HEK293T (cell line): ENCODE results near the gene DDX47.
"Not testable (repeated sequence)": the region's sequence is repeated elsewhere in the genome, so short reads cannot be mapped to it uniquely, and the experiment has no call there.

Source experiments
- CTCF ChIA-PET: fragments of 350-600 bp; formaldehyde crosslinking; extraction: SDS; loops from one replicate; lab custom pipeline; 2021; ENCODE audit warnings: antibody characterized with exemption, inconsistent platforms; lab: Yijun Ruan, JAX
- POLR2A ChIA-PET: fragments of 350-600 bp; formaldehyde crosslinking; extraction: SDS; loops from one replicate; lab custom pipeline; 2020; ENCODE audit warnings: antibody characterized with exemption, inconsistent platforms; lab: Yijun Ruan, JAX
- DNase-seq: peaks from one replicate; pipeline ENCODE4 v3.0.0; 2012; ENCODE audit warnings: mixed read lengths; ENCODE audit errors: extremely low spot score
- ARNT ChIP-seq: fragments of 450-650 bp; IDR thresholded peaks from 2 replicates; pipeline ENCODE4 v1.6.1; 2017; ENCODE audit warnings: mild to moderate bottlenecking
- BHLHE40 ChIP-seq: fragments of 450-650 bp; IDR thresholded peaks from 2 replicates; pipeline ENCODE4 v1.6.1; 2016; ENCODE audit warnings: mild to moderate bottlenecking, moderate library complexity, borderline replicate concordance
- CTBP1 ChIP-seq: fragments of 450-650 bp; IDR thresholded peaks from 2 replicates; pipeline ENCODE4 v1.6.1; 2016; ENCODE audit warnings: borderline replicate concordance
- ELF4 ChIP-seq: fragments of 450-650 bp; IDR thresholded peaks from 2 replicates; pipeline ENCODE4 v1.6.1; 2017; ENCODE audit warnings: antibody characterized with exemption
- FOXA1 ChIP-seq: fragments of 450-650 bp; IDR thresholded peaks from 2 replicates; pipeline ENCODE4 v1.6.1; 2016; ENCODE audit warnings: mild to moderate bottlenecking
- FOXK2 ChIP-seq: fragments of 450-650 bp; IDR thresholded peaks from 2 replicates; pipeline ENCODE4 v1.6.1; 2016; ENCODE audit warnings: mild to moderate bottlenecking
- FOXM1 ChIP-seq: fragments of 450-650 bp; IDR thresholded peaks from 2 replicates; pipeline ENCODE4 v1.6.1; 2017; ENCODE audit warnings: mild to moderate bottlenecking, borderline replicate concordance
- HDGF ChIP-seq: fragments of 450-650 bp; IDR thresholded peaks from 2 replicates; pipeline ENCODE4 v1.6.1; 2017; ENCODE audit warnings: antibody characterized with exemption, borderline replicate concordance
- L3MBTL2 ChIP-seq: fragments of 450-650 bp; conservative IDR thresholded peaks from 2 replicates; pipeline ENCODE4 v1.6.1; 2016; ENCODE audit warnings: mild to moderate bottlenecking
- LEF1 ChIP-seq: fragments of 450-650 bp; IDR thresholded peaks from 2 replicates; pipeline ENCODE4 v1.6.1; 2017; ENCODE audit warnings: mild to moderate bottlenecking, borderline replicate concordance
- NFRKB ChIP-seq: fragments of 450-650 bp; IDR thresholded peaks from 2 replicates; pipeline ENCODE4 v1.6.1; 2016; ENCODE audit warnings: mild to moderate bottlenecking, moderate library complexity
- PKNOX1 ChIP-seq: fragments of 450-650 bp; IDR thresholded peaks from 2 replicates; pipeline ENCODE4 v1.6.1; 2016
- SP1 ChIP-seq: fragments of 450-650 bp; IDR thresholded peaks from 2 replicates; pipeline ENCODE4 v1.6.1; 2017
- SUZ12 ChIP-seq: fragments of 450-650 bp; IDR thresholded peaks from 2 replicates; pipeline ENCODE4 v1.6.1; 2016; ENCODE audit warnings: mild to moderate bottlenecking
- TARDBP ChIP-seq: fragments of 450-650 bp; IDR thresholded peaks from 2 replicates; pipeline ENCODE4 v1.6.1; 2016
- ZNF384 ChIP-seq: fragments of 450-650 bp; IDR thresholded peaks from 2 replicates; pipeline ENCODE4 v1.6.1; 2016

The DDX47 gene

DNA sequence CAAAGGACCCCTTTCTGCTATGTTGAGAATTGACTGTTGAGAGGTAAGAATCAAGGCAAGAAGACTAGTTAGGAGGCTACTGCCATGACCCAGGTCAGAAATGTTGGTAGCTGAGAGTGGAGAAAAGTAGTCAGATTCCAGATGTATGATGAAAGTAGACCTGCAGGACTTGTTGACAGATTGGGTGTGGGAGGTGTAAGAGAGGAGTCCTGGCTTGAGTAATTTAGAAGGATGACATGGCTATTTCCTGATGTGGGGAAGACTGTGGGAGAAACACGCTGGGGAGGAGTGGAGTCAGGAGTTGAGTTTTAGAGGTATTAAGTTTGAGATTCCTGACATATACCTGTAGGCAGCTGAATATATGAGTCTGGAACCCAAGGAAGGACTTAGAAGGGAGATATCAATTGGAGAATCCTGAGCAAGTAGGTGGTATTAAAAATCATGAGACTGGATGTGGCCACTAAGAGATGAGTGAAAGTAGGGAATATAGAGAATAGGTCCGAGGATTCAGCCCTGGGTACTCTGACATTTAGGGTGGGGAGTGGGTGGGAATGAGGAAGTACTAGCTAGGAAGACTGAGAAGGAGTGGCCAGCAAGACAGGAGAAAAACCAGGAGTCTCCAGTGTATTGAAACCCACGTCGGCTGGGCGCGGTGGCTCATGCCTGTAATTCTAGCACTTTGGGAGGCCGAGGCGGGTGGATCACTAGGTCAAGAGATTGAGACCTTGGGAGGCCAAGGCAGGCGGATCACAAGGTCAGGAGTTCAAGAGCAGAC, 12.6 kb upstream of the DDX47 start:
- CTCF ChIA-PET, result interaction anchor here (1.6 to 3.5 kb wide), 2 partner anchors 11 to 12 kb away, joined by 4 to 7 read pairs; no protein-coding TSS in a partner anchor
- POLR2A ChIA-PET, result no interaction called here
- DNase-seq, result no peak
- no peak for TF ChIP-seq FOXK2
- TF ChIP-seq FOXA1, result no peak
- no peak for TF ChIP-seq BHLHE40

GRCh38 chr12:12801656-12802055, 11.5 kb upstream of the DDX47 start:
- CTCF ChIA-PET, result interaction anchor here (1.6 kb wide), 1 partner anchor 11 kb away, joined by 4 read pairs; no protein-coding TSS in a partner anchor
- DNase-seq, POLR2A ChIA-PET: not testable (repeated sequence)

GRCh38 chr12:12803186-12803585, 10.0 kb upstream of the DDX47 start:
- DNase-seq, result peak; percentile 41
- POLR2A ChIA-PET, result interaction anchor here (0.6 to 1.2 kb wide), 2 partner anchors 14 to 16 kb away, joined by 3 to 5 read pairs; no protein-coding TSS in a partner anchor
- CTCF ChIA-PET, result interaction anchor here (1.8 to 2.2 kb wide), 2 partner anchors 9 to 16 kb away, joined by 5 to 13 read pairs; partner anchors contain the start of gene DDX47
- TF ChIP-seq TARDBP, result no peak
- no peak for TF ChIP-seq FOXM1
- TF ChIP-seq FOXK2, result no peak
- TF ChIP-seq SP1, result no peak
- no peak for TF ChIP-seq ZNF384
- TF ChIP-seq CTBP1, result no peak
- TF ChIP-seq ELF4, result no peak
- no peak for TF ChIP-seq HDGF
- no peak for TF ChIP-seq SUZ12
- TF ChIP-seq LEF1, result no peak
- no peak for TF ChIP-seq NFRKB
- TF ChIP-seq FOXA1, result no peak

- TF ChIP-seq PKNOX1 (no peak), HDGF (no peak), FOXK2 (no peak), CTBP1 (no peak), TARDBP (no peak), LEF1 (no peak), FOXM1 (no peak), SUZ12 (no peak), FOXA1 (no peak), L3MBTL2 (no peak), SP1 (no peak), NFRKB (no peak), ZNF384 (no peak), BHLHE40 (no peak), ELF4 (no peak), ARNT (no peak)
- DNase-seq, result no peak
- ChIA-PET CTCF (interaction anchor here (0.7 to 2.2 kb wide), 4 partner anchors 8 to 452 kb away, joined by 3 to 13 read pairs (median 4); partner anchors contain the start of gene DDX47), POLR2A (no interaction called here)
These were observed 9.1 kb upstream of the DDX47 start for GRCh38 chr12:12804011-12804410.

DNA sequence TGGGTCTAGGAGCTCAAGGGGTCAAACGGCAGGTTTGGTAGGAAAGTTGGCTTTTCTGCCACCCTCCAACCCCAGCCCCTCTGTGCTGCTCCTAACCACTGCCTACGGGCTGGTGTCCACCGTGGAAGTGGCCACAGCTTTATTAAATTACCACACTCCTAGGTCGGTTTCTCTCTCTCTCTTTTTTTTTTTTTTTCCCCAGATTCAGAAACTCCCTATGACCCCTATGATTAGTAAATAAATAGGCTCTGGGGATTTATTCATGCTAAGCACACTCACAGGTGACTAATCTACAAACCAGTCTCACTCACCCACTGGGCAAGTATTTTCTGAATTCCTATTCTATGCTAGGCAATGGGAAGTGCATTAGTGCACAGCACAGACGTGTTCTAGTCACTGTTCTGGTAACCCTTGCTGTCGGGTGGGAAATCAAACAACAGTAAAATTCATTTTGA, 8.7 kb upstream of the DDX47 start:
- no peak for DNase-seq
- ChIA-PET POLR2A (interaction anchor here (0.7 kb wide), 1 partner anchor 17 kb away, joined by 3 read pairs; no protein-coding TSS in a partner anchor), CTCF (interaction anchor here (0.7 to 2.2 kb wide), 4 partner anchors 8 to 451 kb away, joined by 3 to 13 read pairs (median 4); partner anchors contain the start of gene DDX47)
- TF ChIP-seq LEF1 (no peak), HDGF (no peak), BHLHE40 (no peak), FOXM1 (no peak), L3MBTL2 (no peak), FOXK2 (no peak), ARNT (no peak), SUZ12 (no peak)

DNA sequence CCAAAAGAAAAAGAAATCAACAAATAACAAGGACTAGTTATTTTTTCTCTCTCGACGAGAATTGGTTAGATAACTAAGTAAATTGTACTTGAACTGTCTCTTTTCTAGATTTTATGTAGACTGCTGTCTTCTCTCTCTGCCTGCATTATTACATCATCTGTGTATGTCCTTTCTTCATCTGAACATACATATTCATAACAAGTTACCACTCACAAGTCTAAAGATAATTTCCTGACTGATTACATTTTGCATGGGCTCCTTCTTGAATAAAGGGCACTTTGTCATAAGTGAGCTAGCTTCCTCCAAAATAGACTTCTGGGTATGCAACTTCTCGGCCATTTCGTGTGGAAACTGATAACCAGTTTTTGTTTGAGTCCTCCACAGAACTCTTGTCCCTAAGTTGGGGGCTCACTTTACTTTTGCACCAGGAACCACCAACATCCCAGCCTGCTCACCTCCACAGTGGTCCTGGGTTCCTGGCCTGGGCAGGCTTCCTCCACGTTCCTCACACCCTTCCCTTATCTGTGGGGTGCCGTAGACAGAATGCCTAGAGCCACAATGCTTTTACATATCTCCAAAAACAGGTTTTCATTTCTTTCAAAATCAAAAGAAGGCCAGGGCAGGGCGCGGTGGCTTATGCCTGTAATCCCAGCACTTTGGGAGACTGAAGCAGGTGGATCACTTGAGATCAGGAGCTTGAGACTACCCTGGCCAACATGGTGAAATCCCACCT, 6.2 kb upstream of the DDX47 start:
- CTCF ChIA-PET, result interaction anchor here (0.6 kb wide), 1 partner anchor 21 kb away, joined by 6 read pairs; no protein-coding TSS in a partner anchor
- TF ChIP-seq LEF1 (no peak), ELF4 (no peak), CTBP1 (no peak), SP1 (no peak), ARNT (no peak), PKNOX1 (no peak), FOXA1 (no peak), FOXM1 (no peak), TARDBP (no peak), FOXK2 (no peak), SUZ12 (no peak), ZNF384 (no peak), HDGF (no peak), BHLHE40 (no peak), L3MBTL2 (no peak), NFRKB (no peak)
- POLR2A ChIA-PET, result interaction anchor here (1.0 kb wide), 1 partner anchor 19 kb away, joined by 3 read pairs; no protein-coding TSS in a partner anchor
- no peak for DNase-seq

GRCh38 chr12:12807517-12807903, 5.6 kb upstream of the DDX47 start:
- not testable (repeated sequence) for DNase-seq
- ChIA-PET POLR2A (interaction anchor here (1.0 kb wide), 1 partner anchor 19 kb away, joined by 3 read pairs; no protein-coding TSS in a partner anchor), CTCF (interaction anchor here (0.6 kb wide), 1 partner anchor 20 kb away, joined by 6 read pairs; no protein-coding TSS in a partner anchor)
